HCT116 (cell line): ENCODE results near the gene MTG1. TPM values are rescaled to one million over a fixed set of nuclear protein-coding genes. Genes with fewer than 3 reads are reported as not detected.

ENCODE experiments used
- ATAC-seq: fragments of 200-7000 bp; cut with Tn5 transposase; 2 replicates; pipeline ENCODE4 v1.9.1; 2020; ENCODE audit warnings: mild to moderate bottlenecking, moderate library complexity
- BruUV-seq: library from RNA; stranded (reverse); fragments of 400-500 nt; replicated peaks from 2 replicates; lab custom pipeline; 2021; lab: Mats Ljungman, UMichigan
- CTCF ChIA-PET: fragments of 300-600 bp; sonication (Branson Sonifier 250); formaldehyde crosslinking; loops from one replicate; lab custom pipeline; 2021; ENCODE audit warnings: antibody characterized with exemption; lab: Charles Lee
- POLR2A ChIA-PET: fragments of 300-600, 350-600 bp; sonication (Branson Sonifier 250); formaldehyde crosslinking; loops from one replicate; lab custom pipeline; 2021; ENCODE audit warnings: antibody characterized with exemption; lab: Charles Lee
- RAD21 ChIA-PET, 2 experiments: fragments of 300-600 bp; sonication (Branson Sonifier 250); formaldehyde crosslinking; loops; one replicate each; lab custom pipeline; 2023; ENCODE audit warnings: low total read pairs in 2 of 2; ENCODE audit not compliant: uncharacterized antibody in 2 of 2, unreplicated experiment in 2 of 2, low non-redundant PET in 1 of 2; lab: Charles Lee
- DNase-seq: peaks from one replicate; pipeline ENCODE4 v3.0.0-alpha.2; 2010; ENCODE audit warnings: low read depth, low spot score
- H2AFZ ChIP-seq: fragments of 200-600 bp; shearing (Covaris generic), sonication (generic); 2 replicates; pipeline ENCODE4 v1.6.1; 2017; ENCODE audit warnings: low read depth, mixed run types, mixed read lengths, antibody characterized with exemption, low read length; ENCODE audit not compliant: poor library complexity, severe bottlenecking
- H3K27ac ChIP-seq: 2 replicates; pipeline ENCODE4 v1.5.1; 2012; ENCODE audit warnings: low read depth, low read length
- H3K27me3 ChIP-seq: fragments of 200-600 bp; sonication (generic); 2 replicates; pipeline ENCODE4 v1.6.1; 2016; ENCODE audit warnings: mixed run types, low read length, mixed read lengths; ENCODE audit not compliant: insufficient read depth
- H3K36me3 ChIP-seq, 2 experiments: fragments of 200-500 bp in 1 of 2; fragments of 200-600 bp in 1 of 2; sonication (Bioruptor generic) in 1 of 2; sonication (generic) in 1 of 2; 2 replicates each; pipeline versions ENCODE4 v1.5.1 to v1.6.1; 2014 to 2016; ENCODE audit warnings: low read length in 2 of 2, inconsistent platforms in 1 of 2, mixed read lengths in 1 of 2, mixed run types in 1 of 2; ENCODE audit not compliant: insufficient read depth in 2 of 2, control insufficient read depth in 1 of 2
- H3K4me1 ChIP-seq, 2 experiments: fragments of 200-600 bp in 1 of 2; sonication (generic) in 1 of 2; 2 replicates each; pipeline versions ENCODE4 v1.5.1 to v1.6.1; 2012 to 2017; ENCODE audit warnings: low read length in 2 of 2, inconsistent platforms in 1 of 2, mild to moderate bottlenecking in 1 of 2, mixed read lengths in 1 of 2, mixed run types in 1 of 2, moderate library complexity in 1 of 2; ENCODE audit not compliant: insufficient read depth in 2 of 2, control insufficient read depth in 1 of 2
- H3K4me2 ChIP-seq: fragments of 200-600 bp; sonication (generic); 2 replicates; pipeline ENCODE4 v1.6.1; 2017; ENCODE audit warnings: mixed run types, low read length, mixed read lengths
- H3K4me3 ChIP-seq, 2 experiments: fragments of 200-600 bp in 1 of 2; sonication (generic) in 1 of 2; replicated peaks in 1 of 2; 2 replicates each; pipeline ENCODE4 v1.5.1; 2011 to 2016; ENCODE audit warnings: low read length in 2 of 2, control low read depth in 1 of 2, low read depth in 1 of 2, mild to moderate bottlenecking in 1 of 2, mixed read lengths in 1 of 2, mixed run types in 1 of 2
- H3K79me2 ChIP-seq: fragments of 200-600 bp; sonication (generic); 2 replicates; pipeline ENCODE4 v1.6.1; 2017; ENCODE audit warnings: mild to moderate bottlenecking, mixed run types, low read length, moderate library complexity, mixed read lengths; ENCODE audit not compliant: insufficient read depth
- H3K9ac ChIP-seq: fragments of 200-600 bp; sonication (generic); 2 replicates; pipeline ENCODE4 v1.6.1; 2016; ENCODE audit warnings: low read length, mixed read lengths
- H3K9me2 ChIP-seq: fragments of 200-600 bp; sonication (generic), shearing (Covaris generic); 2 replicates; pipeline ENCODE4 v1.6.1; 2017; ENCODE audit warnings: mixed run types, mild to moderate bottlenecking, moderate library complexity; ENCODE audit not compliant: insufficient read depth
- H3K9me3 ChIP-seq, 2 experiments: fragments of 200-500 bp in 1 of 2; fragments of 200-600 bp in 1 of 2; sonication (Bioruptor generic) in 1 of 2; sonication (generic) in 1 of 2; 2 replicates each; pipeline ENCODE4 v1.6.1; 2014 to 2017; ENCODE audit warnings: low read length in 2 of 2, mixed read lengths in 2 of 2, inconsistent platforms in 1 of 2, low read depth in 1 of 2, mild to moderate bottlenecking in 1 of 2, mixed run types in 1 of 2, moderate library complexity in 1 of 2; ENCODE audit not compliant: control insufficient read depth in 1 of 2, insufficient read depth in 1 of 2
- H4K20me1 ChIP-seq: fragments of 200-600 bp; sonication (generic), shearing (Covaris generic); 2 replicates; pipeline ENCODE4 v1.6.1; 2017; ENCODE audit warnings: mixed run types, mild to moderate bottlenecking, moderate library complexity; ENCODE audit not compliant: insufficient read depth
- ATF3 ChIP-seq: IDR thresholded peaks from 2 replicates; pipeline ENCODE4 v1.6.1; 2012
- CBX3 ChIP-seq: IDR thresholded peaks from 2 replicates; pipeline ENCODE4 v1.6.1; 2012; ENCODE audit warnings: low read depth
- EGR1 ChIP-seq: IDR thresholded peaks from 2 replicates; pipeline ENCODE4 v1.6.1; 2012; ENCODE audit warnings: low read depth
- JUND ChIP-seq: IDR thresholded peaks from 2 replicates; pipeline ENCODE4 v1.6.1; 2012
- POLR2AphosphoS5 ChIP-seq: IDR thresholded peaks from 2 replicates; pipeline ENCODE4 v1.6.1; 2011; ENCODE audit warnings: mild to moderate bottlenecking, low read depth, low read length, moderate library complexity
- SRF ChIP-seq: IDR thresholded peaks from 2 replicates; pipeline ENCODE4 v1.6.1; 2012; ENCODE audit warnings: low read depth
- YY1 ChIP-seq: IDR thresholded peaks from 2 replicates; pipeline ENCODE4 v1.6.1; 2011; ENCODE audit warnings: low read length, low read depth, moderate library complexity, mild to moderate bottlenecking; ENCODE audit not compliant: insufficient replicate concordance; ENCODE audit errors: extremely low read depth
- ZBTB33 ChIP-seq: IDR thresholded peaks from 2 replicates; pipeline ENCODE4 v1.6.1; 2011; ENCODE audit warnings: mild to moderate bottlenecking, low read length, moderate library complexity; ENCODE audit not compliant: insufficient replicate concordance; ENCODE audit errors: extremely low read depth
- ZFX ChIP-seq: fragments of 450-650 bp; IDR thresholded peaks from 2 replicates; pipeline ENCODE4 v1.6.1; 2017
- intact Hi-C: fragments of 100-400 bp; cut with micrococcal nuclease; formaldehyde crosslinking; loops from 2 replicates; pipeline ENCODE4 v1.10.0; 2022
- total RNA-seq: library from RNA; stranded (reverse); gene quantifications from one replicate; pipeline ENCODE4 v1.2.1, GENCODE V29; 2021; ENCODE audit not compliant: unreplicated experiment

The MTG1 gene
- total RNA-seq, 1 experiment from 2014 or later = 23.1 TPM

- ATAC-seq (no peak), DNase-seq (no peak)
- POLR2A ChIA-PET = no interaction called here
- H3K4me2 ChIP-seq = no peak overlapping the region
- no peaks in the 10 kb centered on the region for H3K4me1 ChIP-seq
- no TSS peak for BruUV-seq
- H3K27ac ChIP-seq = no peak overlapping the region
- TF ChIP-seq ZFX (no peak), SRF (no peak), EGR1 (no peak), ATF3 (no peak), POLR2AphosphoS5 (no peak), YY1 (no peak), ZBTB33 (no peak), JUND (no peak), CBX3 (no peak)
- H3K9me2 ChIP-seq = no peaks in the 10 kb centered on the region
- H4K20me1 ChIP-seq = no peaks in the 10 kb centered on the region
- RAD21 ChIA-PET = no interaction called here
- H3K79me2 ChIP-seq = no peaks in the 10 kb centered on the region
- H2AFZ ChIP-seq = no peak overlapping the region
- intact Hi-C loops = no loop called here
- no peak overlapping the region for H3K4me3 ChIP-seq
- H3K9ac ChIP-seq = no peak overlapping the region
- H3K27me3 ChIP-seq = no peaks in the 10 kb centered on the region
- no peaks in the 10 kb centered on the region for H3K9me3 ChIP-seq
- no peaks in the 10 kb centered on the region for H3K36me3 ChIP-seq
- CTCF ChIA-PET = no interaction called here
Measured at GRCh38 chr10:133460208-133460769, 66.3 kb downstream of the MTG1 start.
